ENCODE results near the gene SASH1.
A peak's percentile ranks its signal among the peaks of the same experiment; 100 is the strongest.

- TF ChIP-seq CTCF (IDR thresholded peaks at IDR 0.05) (no peak), POLR2A (IDR thresholded peaks at IDR 0.05) (no peak), POLR2AphosphoS5 (IDR thresholded peaks at IDR 0.05) (peak; percentile 14 to 49 (median 47))
These were observed 176.0 kb downstream of the SASH1 start for GRCh38 chr6:148518511-148519156.
